Activated naive CD8-positive, alpha-beta T cell treated with anti-CD3 and anti-CD28 coated beads, Interleukin-2, amount 50 U/mL, for 16 hours (primary cell): Measurements from ENCODE around the gene CEP290.
"Not testable (repeated sequence)": the region's sequence is repeated elsewhere in the genome, so short reads cannot be mapped to it uniquely, and the experiment has no call there.

Source experiments
- DNase-seq: peaks from one replicate; pipeline ENCODE4 v3.0.0-alpha.2; 2020; ENCODE audit warnings: low read depth, low spot score

CEP290 gene

GRCh38 chr12:88142610-88142991 is 713 bp upstream of the CEP290 start:
- no peak for DNase-seq

- DNase-seq: no peak
These were observed 489 bp downstream of the CEP290 start for GRCh38 chr12:88141425-88141773.

- not testable (repeated sequence) for DNase-seq
These were observed 2.2 kb downstream of the CEP290 start for GRCh38 chr12:88139711-88140110.

- DNase-seq: not testable (repeated sequence)
These were observed 8.7 kb downstream of the CEP290 start for GRCh38 chr12:88133181-88133580.

GRCh38 chr12:88132392-88132791 is 9.5 kb downstream of the CEP290 start:
- DNase-seq: no peak

GRCh38 chr12:88127855-88128254 is 14.0 kb downstream of the CEP290 start:
- no peak for DNase-seq

GRCh38 chr12:88127099-88127498 is 14.8 kb downstream of the CEP290 start:
- DNase-seq: no peak

GRCh38 chr12:88122666-88123065 is 19.2 kb downstream of the CEP290 start:
- no peak for DNase-seq

GRCh38 chr12:88113871-88114270 is 28.0 kb downstream of the CEP290 start:
- no peak for DNase-seq

GRCh38 chr12:88111074-88111652 is 30.7 kb downstream of the CEP290 start:
- no peak for DNase-seq

- no peak for DNase-seq
These were observed 33.9 kb downstream of the CEP290 start for GRCh38 chr12:88108021-88108420.

GRCh38 chr12:88093573-88093972 is 48.3 kb downstream of the CEP290 start:
- no peak for DNase-seq

GRCh38 chr12:88092771-88093170 is 49.1 kb downstream of the CEP290 start:
- no peak for DNase-seq

GRCh38 chr12:88084210-88084609 is 57.7 kb downstream of the CEP290 start:
- no peak for DNase-seq

- no peak for DNase-seq
These were observed 58.3 kb downstream of the CEP290 start for GRCh38 chr12:88083634-88084033.

- DNase-seq: no peak
These were observed 60.6 kb downstream of the CEP290 start for GRCh38 chr12:88081247-88081646.

GRCh38 chr12:88067301-88067700 is 74.6 kb downstream of the CEP290 start:
- DNase-seq: no peak

- no peak for DNase-seq
These were observed 78.5 kb downstream of the CEP290 start for GRCh38 chr12:88063375-88063774.

- no peak for DNase-seq
These were observed 79.4 kb downstream of the CEP290 start for GRCh38 chr12:88062474-88062873.

- DNase-seq: no peak
These were observed 83.2 kb downstream of the CEP290 start for GRCh38 chr12:88058719-88059077.

GRCh38 chr12:88057994-88058718 is 83.7 kb downstream of the CEP290 start:
- no peak for DNase-seq

GRCh38 chr12:88056571-88056970 is 85.3 kb downstream of the CEP290 start:
- no peak for DNase-seq

- DNase-seq: no peak
These were observed 89.2 kb downstream of the CEP290 start for GRCh38 chr12:88052686-88053085.

GRCh38 chr12:88044035-88044434 is 97.9 kb downstream of the CEP290 start:
- DNase-seq: no peak
